Measurements from ENCODE around the gene ADAM8. TPM values are rescaled to one million over a fixed set of nuclear protein-coding genes. Genes with fewer than 3 reads are reported as not detected.
A peak's percentile ranks its signal among the peaks of the same experiment; 100 is the strongest.

ADAM8 gene
- total RNA-seq, 1 donor from 2014 or later, result 1.5 TPM

DNA sequence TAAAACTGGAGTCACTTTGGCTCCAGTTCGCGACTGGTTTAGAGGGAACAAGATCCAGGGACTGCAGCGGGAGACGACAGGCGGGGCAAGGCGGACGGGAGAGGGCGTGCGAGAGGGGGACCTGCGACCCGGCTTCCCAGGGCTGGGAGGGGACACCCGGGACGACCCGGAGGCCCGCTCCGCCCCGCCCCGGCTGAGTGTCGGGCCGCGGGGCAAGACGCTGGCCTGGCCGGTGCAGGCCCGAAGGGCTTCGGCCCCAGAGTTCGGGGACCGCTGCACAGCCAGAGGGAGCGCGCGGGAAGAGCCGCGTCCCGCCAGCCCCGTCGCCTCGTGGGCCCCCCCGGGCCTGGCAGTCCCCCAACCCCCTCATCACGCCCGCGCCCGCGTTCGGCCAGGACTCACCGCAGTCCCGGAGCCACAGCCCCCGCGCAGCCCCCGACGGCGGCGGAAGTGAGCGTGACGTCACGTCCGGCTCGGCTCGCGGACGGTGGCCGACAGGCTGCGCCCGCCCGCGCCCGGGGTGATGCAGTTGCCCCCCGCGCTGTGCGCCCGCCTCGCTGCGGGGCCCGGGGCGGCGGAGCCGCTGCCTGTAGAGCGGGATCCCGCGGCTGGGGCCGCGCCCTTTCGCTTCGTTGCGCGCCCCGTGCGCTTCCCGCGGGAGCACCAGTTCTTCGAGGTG, 31.9 kb upstream of the ADAM8 start, which contains the start of the genes TUBGCP2 and ZNF511:
Gene TUBGCP2, minus strand, starts transcription at position 452 of the 679 bp plus-strand sequence. CDS start 5,931 bp downstream, outside the sequence.
Gene ZNF511, plus strand, starts transcription at position 494 of the 679 bp plus-strand sequence. Its CDS starts 30 bp downstream, at position 524.
- peaks cover 14% of the 10 kb centered on the region for H3K27me3 Mint-ChIP-seq (ENCODE audit: unreplicated experiment)
- peaks cover 13% of the 10 kb centered on the region for H3K36me3 Mint-ChIP-seq (ENCODE audit: low read depth, unreplicated experiment)
- peak within 1 kb of the TSS; percentile 97 for H3K27ac Mint-ChIP-seq (ENCODE audit: unreplicated experiment)
- DNase-seq (ENCODE audit: low spot score), result peak; percentile 81
- TF ChIP-seq, protein P1, sequence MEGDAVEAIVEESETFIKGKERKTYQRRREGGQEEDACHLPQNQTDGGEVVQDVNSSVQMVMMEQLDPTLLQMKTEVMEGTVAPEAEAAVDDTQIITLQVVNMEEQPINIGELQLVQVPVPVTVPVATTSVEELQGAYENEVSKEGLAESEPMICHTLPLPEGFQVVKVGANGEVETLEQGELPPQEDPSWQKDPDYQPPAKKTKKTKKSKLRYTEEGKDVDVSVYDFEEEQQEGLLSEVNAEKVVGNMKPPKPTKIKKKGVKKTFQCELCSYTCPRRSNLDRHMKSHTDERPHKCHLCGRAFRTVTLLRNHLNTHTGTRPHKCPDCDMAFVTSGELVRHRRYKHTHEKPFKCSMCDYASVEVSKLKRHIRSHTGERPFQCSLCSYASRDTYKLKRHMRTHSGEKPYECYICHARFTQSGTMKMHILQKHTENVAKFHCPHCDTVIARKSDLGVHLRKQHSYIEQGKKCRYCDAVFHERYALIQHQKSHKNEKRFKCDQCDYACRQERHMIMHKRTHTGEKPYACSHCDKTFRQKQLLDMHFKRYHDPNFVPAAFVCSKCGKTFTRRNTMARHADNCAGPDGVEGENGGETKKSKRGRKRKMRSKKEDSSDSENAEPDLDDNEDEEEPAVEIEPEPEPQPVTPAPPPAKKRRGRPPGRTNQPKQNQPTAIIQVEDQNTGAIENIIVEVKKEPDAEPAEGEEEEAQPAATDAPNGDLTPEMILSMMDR (IDR thresholded peaks at IDR 0.05; ENCODE audit: unreplicated experiment), result no peak
- peaks cover 13% of the 10 kb centered on the region for H3K4me1 Mint-ChIP-seq (ENCODE audit: unreplicated experiment)
- H3K9me3 Mint-ChIP-seq (ENCODE audit: unreplicated experiment), result no peaks in the 10 kb centered on the region
- peak within 1 kb of the TSS; percentile 95 for H3K4me3 Mint-ChIP-seq (ENCODE audit: unreplicated experiment)

DNA sequence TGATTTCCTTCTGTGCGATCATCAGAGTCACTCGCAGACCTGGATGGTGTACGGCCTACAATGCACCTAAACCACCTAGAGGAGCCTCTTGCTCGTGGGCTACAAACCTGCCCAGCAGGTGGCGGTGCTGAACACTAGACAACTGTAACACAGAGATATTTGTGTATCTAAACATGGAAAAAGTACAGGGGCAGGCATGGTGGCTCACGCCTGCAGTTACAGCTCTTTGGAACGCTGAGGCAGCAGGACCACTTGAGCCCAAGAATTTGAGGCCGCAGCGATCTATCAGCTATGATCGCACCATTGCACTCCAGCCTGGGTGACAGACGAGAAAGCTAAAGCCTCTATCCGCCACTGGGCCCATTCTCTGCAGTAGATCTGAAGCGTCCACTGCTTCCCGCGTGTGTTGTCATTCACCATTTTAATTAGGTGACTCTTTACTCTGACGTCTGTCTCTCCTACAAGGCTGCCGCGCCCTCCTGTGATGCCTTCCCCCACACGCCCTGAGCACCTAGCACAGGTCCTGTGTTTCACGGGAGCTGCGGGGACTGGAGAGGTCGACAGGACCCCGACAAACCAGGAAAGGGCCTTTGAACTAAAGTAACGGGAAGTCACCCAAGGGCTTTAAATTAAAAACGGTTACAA, 31.2 kb upstream of the ADAM8 start:
- Mint-ChIP-seq H3K27me3 (ENCODE audit: unreplicated experiment) (peaks cover 14% of the 10 kb centered on the region), H3K4me1 (ENCODE audit: unreplicated experiment) (peaks cover 13% of the 10 kb centered on the region), H3K9me3 (ENCODE audit: unreplicated experiment) (no peaks in the 10 kb centered on the region), H3K4me3 (ENCODE audit: unreplicated experiment) (peak overlapping the region; percentile 95), H3K27ac (ENCODE audit: unreplicated experiment) (peak overlapping the region; percentile 97), H3K36me3 (ENCODE audit: low read depth, unreplicated experiment) (peaks cover 13% of the 10 kb centered on the region)
- peak; percentile 69 for DNase-seq (ENCODE audit: low spot score)
- TF ChIP-seq, protein P1 (IDR thresholded peaks at IDR 0.05; ENCODE audit: unreplicated experiment), result peak; percentile 48

DNA sequence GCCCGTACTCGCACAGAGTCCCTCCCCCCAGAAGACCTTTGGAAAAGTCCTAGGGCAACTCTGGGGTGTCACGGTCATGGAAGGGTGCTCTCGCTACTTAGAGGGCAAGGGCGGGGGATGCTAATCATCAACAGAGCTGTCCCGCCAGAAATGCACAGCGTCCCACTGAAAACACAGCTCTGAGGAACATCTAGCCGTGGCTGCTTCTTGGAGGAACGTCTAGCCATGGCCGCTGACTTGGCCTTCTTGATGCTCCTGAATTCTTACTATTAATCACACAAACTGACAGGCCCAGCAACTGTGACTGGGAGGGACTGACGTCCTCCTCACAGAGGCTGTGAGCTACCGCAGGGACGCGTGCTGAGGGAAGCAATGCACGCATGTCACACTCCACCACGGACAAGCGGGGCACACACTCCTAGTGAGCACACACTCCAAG, 30.3 kb upstream of the ADAM8 start:
- TF ChIP-seq, protein P1 (IDR thresholded peaks at IDR 0.05; ENCODE audit: unreplicated experiment), result no peak
- peak overlapping the region; percentile 87 for H3K4me3 Mint-ChIP-seq (ENCODE audit: unreplicated experiment)
- peaks cover 13% of the 10 kb centered on the region for H3K36me3 Mint-ChIP-seq (ENCODE audit: low read depth, unreplicated experiment)
- no peaks in the 10 kb centered on the region for H3K9me3 Mint-ChIP-seq (ENCODE audit: unreplicated experiment)
- no peak overlapping the region for H3K27ac Mint-ChIP-seq (ENCODE audit: unreplicated experiment)
- peaks cover 12% of the 10 kb centered on the region for H3K27me3 Mint-ChIP-seq (ENCODE audit: unreplicated experiment)
- H3K4me1 Mint-ChIP-seq (ENCODE audit: unreplicated experiment), result peaks cover 13% of the 10 kb centered on the region
- no peak for DNase-seq (ENCODE audit: low spot score)

DNA sequence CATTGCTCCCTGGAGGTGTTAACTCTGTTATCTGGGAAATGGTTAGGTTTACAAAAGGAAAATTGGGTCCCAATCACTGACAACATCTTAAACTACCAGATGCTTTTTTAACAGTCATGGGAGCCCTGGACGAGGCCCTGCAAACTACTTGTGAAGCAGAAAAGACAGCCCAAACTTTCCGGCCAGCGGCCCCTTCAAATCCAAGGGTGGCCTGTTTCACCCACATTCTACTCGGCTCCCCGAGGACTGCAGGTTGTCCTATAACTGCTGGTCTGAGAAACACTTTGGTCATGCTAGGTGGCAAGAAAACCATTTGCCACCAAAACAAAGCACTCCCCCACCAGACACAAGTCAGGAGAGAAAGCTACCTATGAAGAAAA, 29.4 kb upstream of the ADAM8 start:
- Mint-ChIP-seq H3K27me3 (ENCODE audit: unreplicated experiment) (peaks cover 12% of the 10 kb centered on the region), H3K4me3 (ENCODE audit: unreplicated experiment) (no peak overlapping the region), H3K27ac (ENCODE audit: unreplicated experiment) (no peak overlapping the region), H3K36me3 (ENCODE audit: low read depth, unreplicated experiment) (peaks cover 13% of the 10 kb centered on the region), H3K9me3 (ENCODE audit: unreplicated experiment) (no peaks in the 10 kb centered on the region), H3K4me1 (ENCODE audit: unreplicated experiment) (peaks cover 13% of the 10 kb centered on the region)
- TF ChIP-seq, protein P1 (IDR thresholded peaks at IDR 0.05; ENCODE audit: unreplicated experiment), result no peak
- DNase-seq (ENCODE audit: low spot score), result no peak

DNA sequence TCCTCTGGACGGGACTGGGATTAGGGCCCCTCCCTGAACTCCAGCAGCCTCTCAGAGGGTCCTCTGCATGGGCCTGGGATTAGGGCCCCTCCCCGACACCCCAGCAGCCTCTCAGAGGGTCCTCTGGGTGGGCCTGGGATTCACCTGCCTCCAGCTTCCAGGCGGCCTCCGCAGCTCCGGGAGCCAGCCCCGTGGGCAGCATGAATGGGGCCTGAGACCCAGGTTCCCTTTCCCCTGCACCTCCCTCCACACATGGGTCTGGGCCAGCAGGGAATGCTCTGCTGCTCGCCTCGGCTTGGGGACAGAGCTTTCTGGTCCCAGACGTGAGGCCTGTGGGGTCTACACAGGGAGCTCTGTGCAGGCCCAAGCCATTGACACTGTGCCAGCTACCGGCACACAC, 26.5 kb upstream of the ADAM8 start:
- TF ChIP-seq, protein P1 (IDR thresholded peaks at IDR 0.05; ENCODE audit: unreplicated experiment), result no peak
- no peak for DNase-seq (ENCODE audit: low spot score)
- Mint-ChIP-seq H3K27ac (ENCODE audit: unreplicated experiment) (no peak overlapping the region), H3K9me3 (ENCODE audit: unreplicated experiment) (no peaks in the 10 kb centered on the region), H3K4me1 (ENCODE audit: unreplicated experiment) (peaks cover 12% of the 10 kb centered on the region), H3K36me3 (ENCODE audit: low read depth, unreplicated experiment) (peaks cover 18% of the 10 kb centered on the region), H3K4me3 (ENCODE audit: unreplicated experiment) (no peak overlapping the region), H3K27me3 (ENCODE audit: unreplicated experiment) (peaks cover 8% of the 10 kb centered on the region)

All from endothelial cell (in vitro differentiated cells).